Stimulated activated CD4-positive, alpha-beta T cell treated with anti-CD3 and anti-CD28 coated beads, TNF-alpha, amount 100 ng/mL, for 1 hour (primary cell): Measurements from ENCODE around the gene SPDL1.

Experiments
- DNase-seq, 3 donors: peaks; one replicate each; pipeline ENCODE4 v3.0.0-alpha.2; 2020; ENCODE audit warnings: low read depth in 3 of 3, low spot score in 1 of 3

The SPDL1 gene

DNA sequence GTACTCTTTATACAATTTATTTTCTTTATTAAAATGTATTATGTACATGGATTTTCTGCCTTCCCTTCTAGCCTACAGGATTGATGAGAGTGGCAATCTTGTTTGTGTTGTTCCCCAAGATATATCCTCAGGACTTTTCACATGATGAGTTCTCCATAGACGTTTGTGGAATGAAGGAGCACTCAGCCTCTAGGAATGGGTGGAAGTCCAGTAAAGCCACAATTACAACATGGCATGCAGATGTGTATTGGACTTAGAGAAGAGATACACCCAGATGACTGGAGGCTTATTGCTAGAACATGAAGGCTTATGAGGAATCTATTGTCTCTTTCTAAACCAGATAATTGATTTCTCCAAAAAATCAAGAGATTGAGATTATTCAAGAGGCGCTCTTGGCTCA lies 45.3 kb downstream of the SPDL1 start:
- DNase-seq, result no peak

DNA sequence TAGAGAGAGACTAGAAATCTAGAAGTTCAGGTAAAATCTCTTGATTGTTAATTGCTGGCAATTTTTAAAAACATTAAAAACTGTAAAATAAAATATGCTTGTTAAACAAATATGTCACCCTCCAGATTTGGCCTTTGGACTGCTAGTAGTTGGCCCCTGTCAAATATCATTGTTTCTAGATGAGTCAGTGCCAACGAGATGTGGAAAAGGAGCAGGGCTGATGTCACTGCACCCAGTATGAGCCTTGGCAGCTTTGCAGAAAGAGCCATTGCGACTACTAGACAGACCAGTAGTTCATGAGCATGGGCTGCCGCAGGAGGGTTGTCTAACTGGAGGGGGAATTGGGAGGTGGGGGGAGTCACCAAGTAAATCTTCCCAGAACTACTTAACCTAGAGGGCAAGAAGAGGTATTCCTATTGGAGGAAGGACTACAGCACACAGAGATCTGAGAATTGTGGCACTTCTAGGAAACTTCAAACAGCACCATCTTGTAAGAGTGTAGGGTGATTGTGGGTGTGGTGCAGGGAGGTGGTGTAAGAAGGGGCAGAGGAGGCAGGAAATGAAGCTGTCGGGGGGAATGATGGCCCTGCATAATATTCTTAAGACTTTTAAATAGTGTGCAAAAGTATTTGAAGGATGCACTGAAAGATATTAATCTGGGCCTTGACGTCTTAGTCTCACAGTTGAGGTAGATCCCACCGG lies 46.4 kb downstream of the SPDL1 start:
- no peak for DNase-seq

DNA sequence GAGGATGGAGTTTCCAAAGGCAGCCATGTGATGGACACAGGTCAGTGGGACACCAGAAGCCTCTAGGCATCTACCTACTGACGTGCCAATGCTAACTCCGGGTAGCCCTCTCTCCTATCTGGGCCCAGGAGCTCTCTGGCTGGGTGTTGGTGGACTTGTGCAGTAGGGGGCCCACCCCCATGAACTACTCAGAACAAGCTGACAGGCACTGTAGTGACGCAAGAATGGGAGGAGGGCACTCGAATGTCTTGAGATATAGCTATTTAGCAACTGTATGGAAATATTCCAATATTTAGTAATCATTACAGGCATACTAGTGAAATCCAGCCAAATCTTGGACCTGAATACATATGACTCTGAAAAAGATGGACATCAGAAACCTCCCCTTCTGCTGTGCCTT lies 47.8 kb downstream of the SPDL1 start:
- DNase-seq, result no peak

DNA sequence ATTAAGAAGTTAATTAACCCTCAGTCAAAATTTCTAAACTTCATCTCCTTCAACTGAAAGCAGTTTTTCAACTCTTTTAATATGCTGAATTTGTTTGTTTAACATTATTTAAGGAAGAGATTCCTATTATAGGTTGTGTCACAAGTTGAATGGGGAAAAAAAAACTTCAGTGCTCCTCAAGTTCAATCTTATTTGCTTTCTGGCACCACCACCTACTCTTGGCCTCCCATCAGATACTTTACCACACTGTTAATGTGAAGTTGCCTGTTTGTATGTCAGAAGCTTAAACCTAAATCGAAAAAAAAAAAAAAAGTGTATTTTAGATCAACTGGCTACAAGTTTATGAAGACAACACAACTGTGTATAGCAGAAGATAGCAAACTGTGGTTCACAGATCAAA lies 49.4 kb downstream of the SPDL1 start:
- no peak for DNase-seq

DNA sequence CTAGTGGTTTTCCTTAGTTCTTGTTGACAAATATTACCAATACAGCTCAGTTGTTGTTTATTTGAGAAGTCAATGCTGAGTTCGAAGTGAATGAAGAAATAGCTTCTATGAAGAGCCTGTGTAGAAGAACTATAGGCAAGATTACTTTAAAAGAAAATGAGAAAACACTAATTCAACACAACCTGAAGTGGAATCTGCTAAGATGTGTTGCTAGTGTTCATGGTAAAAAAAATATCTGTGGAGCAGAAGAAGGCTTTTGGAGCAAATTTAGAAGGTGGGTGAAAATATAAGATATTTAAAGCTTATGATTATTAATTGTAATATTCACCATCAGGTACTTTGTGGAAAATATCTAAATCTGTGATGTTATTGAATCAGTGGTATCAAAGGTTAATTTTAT lies 51.0 kb downstream of the SPDL1 start:
- DNase-seq, result no peak

DNA sequence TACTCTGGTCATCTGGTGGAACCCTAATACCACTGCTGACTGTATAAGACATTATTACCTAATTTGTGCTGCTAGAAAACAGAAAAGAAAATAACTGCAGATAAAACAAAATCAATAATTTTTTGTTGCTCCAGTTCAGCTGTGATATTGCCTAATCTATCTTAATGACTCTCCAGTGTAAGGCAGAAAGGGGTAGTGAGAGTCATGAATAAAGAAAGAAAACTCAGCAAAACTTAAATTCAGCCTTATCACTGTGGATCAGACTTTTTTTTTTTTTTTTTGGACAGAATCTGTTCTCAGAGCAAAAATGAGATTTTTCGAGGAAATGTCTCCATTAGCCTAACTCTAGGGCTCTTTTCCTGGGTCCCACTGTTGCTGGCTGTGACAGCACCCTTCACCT lies 52.4 kb downstream of the SPDL1 start:
- DNase-seq, result no peak

DNA sequence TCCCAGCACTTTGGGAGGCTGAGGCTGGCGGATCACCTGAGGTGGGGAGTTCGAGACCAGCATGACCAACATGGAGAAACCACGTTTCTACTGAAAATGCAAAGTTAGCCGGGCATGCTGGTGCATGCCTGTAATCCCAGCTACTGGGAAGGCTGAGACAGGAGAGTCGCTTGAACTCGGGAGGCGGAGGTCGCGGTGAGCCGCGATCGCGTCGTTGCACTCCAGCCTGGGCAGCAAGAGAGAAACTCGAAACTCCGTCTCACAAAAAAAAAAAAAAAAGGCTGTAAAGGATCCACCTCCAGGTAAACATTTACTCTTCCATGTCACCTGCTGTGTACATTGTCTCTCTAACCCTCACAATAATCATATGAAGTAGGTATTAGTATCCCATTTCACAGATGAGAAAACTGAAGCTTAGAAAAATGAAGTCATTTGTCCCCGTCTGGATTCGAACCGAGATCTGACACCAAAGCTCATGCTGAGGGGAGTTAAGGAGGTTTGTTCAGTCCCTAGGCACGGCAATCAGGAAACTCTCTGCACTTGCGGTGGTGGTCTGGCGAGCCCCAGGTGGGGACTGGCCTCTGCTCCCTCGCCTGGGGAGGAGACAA lies 53.0 kb downstream of the SPDL1 start:
- DNase-seq, result no peak

DNA sequence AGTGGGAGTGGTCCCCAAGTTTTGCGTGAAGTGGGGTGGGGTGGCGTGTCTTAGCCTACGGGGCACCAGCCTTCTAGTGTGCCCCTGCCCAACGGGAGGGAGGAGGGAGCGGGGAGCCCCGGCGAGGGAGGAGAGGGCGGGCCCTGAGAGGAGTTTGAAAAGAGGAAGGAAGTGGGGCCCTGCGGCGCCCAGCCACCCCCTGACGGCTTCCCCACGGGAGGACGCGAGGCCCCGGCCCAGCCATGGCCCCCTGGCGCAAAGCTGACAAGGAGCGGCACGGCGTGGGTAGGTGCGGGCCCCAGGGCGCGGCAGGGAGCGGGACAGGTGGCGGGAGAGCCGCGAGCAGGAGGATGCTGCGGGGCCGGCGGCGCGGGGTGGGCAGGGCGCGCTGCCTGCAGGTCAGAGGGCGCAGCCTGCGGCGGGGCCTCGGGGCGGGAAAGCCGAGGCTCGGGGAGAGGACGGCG lies 53.5 kb downstream of the SPDL1 start, which contains the start of gene DOCK2:
TSS of gene DOCK2 (plus strand) at position 191 of the 464 bp plus-strand sequence. CDS start at position 243, 52 bp downstream.
- DNase-seq, result peak in 2 of 3 donors; percentile 34 to 52

DNA sequence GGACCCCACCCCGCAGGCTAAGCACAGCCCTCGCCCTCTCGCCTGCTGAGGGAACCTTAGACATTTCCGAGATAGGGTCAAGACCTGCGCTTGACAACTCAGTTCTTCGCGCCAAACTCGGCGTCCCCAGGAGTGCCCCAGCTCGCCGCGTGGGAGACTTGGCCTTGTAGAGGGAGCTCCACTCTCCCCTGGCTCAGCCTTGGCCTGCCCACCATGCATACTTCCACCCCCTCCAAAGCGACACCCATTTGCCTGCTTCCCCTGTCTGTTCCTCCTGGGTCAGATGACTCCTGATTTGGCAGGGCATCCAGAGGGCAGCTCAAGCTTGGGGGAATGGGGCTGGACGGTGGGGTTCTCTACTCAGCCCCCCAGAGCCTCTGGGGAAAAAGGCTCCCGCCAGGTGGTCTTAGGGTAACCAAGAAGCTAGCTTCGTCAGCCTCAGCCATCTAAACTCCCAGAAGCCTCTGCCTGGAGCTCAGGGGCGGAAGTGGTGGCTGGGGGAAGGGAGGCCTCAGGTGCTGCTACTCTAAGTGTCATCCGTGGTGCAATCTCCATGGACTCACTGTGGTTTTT lies 54.1 kb downstream of the SPDL1 start:
- DNase-seq, result peak in 2 of 3 donors; percentile 41 to 50

DNA sequence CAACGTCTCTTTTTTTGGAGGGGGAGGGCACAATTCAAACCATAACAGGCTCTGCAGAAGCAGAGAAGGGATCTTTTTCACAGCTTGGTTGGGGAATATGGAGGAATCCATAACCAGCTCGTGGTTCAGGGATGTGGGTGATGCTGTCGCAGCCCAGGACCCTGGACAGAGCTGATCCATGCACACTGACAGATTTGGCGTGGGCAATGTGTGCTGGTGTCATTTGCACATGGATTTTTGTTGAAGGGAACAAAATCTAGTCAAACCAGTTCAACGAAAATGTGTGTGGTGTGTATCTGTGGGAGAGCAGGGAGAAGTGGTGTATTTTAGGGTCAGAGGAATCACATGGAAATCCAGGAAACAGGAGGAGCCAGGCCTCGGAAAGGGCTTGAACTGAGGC lies 57.7 kb downstream of the SPDL1 start:
- DNase-seq, result no peak

DNA sequence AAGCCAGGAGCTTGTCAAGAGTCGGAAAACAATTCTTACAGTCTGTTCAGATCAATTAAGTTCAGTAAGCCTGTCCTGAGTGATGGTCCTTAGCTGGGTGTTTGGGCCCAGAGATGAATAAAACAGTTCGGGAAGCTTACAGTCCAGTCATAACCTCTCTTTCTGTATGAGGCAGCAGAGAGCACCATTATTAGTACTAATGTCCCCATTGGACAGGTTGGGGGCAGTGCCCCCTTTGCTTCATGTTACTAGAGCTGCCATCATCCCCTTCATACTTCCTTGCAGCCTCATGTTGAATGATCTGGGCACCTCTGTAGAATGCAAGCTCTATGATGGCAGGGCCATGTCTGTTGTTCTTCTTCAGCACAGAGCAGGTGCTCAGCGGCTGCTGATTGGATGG lies 63.3 kb downstream of the SPDL1 start:
- no peak for DNase-seq

DNA sequence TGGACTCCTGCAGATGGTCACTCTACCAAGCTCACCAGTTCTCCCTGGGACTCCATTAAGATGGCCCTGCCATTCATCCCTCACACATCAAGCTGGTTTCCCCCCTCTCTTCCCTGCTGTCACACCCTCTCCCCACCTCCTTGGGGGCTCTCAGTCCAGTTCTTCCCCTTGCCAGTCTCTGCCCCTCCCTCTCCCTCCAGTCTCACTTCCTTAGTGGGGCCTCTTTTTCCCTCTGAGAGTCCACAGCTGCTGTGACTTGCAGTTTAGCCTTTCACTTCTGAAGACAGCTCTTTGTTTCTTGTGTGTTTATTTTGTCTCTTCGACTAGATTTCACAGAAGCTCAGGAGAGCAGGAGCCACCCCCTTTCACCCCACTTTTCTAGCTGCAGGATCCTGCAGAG lies 64.0 kb downstream of the SPDL1 start:
- no peak for DNase-seq

DNA sequence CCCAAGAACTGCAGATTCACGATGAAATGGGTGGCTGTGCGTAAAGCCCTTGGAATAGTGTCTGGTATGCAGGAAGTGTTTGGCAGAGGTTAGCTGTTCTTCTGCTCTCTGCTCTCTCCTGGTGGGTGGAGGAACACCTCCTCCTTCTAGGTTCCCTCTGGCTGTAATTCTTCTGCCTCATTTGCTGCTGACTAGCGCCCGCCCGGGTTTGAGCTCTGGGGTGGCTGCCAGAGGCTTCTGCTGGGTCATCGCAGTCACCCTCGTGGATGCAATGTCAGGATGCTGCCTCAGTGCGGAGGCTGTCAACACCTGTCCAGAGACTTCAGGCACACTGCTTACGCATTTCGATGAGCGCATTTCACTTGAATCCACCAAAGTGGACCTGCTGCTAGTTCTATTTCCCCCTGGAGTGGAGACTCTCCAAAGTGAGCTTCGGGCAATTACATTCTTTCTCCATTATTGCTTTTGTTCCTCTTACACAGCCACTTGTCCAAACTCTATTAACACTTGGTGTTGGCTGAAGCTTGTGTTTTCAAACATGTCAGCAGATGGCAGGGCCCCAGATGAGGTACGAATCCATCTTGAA lies 65.2 kb downstream of the SPDL1 start:
- DNase-seq, result no peak

DNA sequence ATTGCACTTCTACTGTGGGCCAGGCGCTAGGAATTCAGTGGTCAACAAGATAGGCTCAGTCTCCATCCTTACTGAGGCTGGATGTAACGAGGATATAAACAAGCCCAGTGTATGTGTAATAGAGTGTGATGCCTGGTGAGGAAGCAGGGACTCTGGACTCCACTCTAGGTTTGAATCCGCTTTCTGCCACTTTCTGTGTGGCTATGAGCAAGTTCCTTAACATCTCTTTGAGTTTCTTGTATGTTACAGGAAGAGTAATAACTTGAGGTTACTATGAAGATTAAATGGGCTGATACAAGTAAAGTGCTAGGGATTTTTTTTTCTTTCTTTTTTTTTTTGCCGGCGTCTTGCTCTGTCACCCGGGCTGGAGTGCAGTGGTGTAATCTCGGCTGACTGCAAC lies 65.9 kb downstream of the SPDL1 start:
- DNase-seq, result no peak

DNA sequence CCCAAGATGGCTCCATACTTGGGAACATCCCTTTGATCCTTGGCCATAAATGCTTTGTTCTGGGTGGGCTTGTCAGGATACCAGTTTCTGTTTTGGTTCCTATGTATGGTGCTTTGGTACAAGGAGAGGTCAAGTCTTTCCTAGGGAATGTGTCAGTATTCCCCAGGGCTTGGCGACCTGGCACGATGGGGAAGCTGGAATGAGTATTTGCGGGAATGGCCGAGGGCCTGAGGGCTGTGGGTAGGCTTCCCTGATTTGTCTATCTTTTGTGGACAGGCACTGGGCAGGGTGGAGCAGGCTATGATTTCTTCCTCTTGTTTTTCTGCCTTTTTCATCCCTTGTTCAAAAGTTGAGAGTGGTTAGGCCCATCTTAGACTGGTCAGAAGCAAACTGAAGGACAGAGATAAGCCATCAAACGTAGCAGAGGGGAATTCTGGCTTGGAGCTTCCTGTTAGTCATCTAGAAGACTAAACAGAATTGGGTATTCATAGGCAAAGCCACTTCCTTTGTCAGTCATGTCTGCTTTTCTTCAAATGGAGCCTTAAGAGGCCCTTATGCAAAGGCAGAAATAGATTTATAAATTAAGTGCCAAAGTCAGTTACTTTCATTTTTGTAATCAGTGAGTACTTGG lies 67.2 kb downstream of the SPDL1 start:
- no peak for DNase-seq

DNA sequence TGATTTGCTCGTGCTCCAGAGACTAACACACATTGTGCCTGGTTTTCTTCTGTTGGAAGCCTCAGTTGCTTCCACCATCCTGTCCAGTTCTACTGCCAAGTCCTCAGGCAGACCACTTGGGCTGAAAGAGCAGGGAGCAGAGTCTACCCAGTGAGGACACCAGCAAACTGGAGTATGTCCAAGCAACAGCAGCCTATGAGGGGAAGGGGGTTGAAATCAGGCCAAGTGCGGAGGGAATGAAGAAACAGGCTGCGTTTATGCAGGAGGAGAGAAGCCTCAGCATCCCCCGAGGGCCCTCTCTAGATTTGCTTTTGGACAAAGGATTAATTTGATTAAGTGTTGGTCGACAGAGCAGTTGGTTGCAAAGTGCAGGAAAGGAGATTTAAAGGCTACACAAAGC lies 68.0 kb downstream of the SPDL1 start:
- DNase-seq, result no peak

DNA sequence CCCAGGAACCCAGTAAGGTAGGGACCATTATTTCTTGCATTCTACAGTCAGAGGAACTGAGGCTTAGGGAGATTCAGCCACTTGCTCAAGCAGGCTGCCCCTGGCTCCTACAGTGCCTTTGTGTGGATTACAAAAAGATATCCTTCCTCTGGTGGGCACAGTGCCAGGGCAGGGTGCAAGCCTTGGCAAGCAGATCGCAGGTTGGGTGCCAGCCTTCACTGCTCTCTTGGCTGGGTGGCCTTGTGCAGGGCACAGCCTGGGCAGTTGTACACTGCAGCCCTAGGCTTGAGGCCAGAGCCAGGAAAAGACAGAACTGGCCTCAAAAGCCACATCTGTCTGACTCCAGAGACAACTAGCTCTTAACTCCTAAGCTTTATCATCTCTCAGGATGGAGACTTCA lies 68.5 kb downstream of the SPDL1 start:
- DNase-seq, result no peak

DNA sequence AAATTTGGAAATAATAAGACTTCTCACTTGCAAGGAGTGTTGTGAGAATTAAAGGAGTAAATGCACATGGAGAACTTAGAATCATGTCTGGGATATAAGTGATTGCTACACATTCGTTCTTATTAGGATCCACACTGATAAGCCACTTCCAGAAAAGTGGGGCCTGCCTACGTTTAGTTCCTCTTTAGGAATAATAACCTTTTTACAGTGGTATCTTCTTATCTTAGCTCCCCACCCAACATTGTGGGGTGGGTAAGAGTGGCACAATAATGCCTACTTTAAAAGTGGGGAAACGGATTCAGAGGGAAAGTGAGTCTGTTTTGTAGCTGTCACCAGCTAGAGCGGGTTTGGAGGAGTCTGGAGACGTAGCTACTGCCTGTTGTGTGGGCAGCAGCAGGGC lies 69.5 kb downstream of the SPDL1 start:
- DNase-seq, result no peak
